Panc1 (cell line): ENCODE measurements around the gene GSK3B. TPM values are rescaled to one million over a fixed set of nuclear protein-coding genes. Genes with fewer than 3 reads are reported as not detected.

Experiments used
- ATAC-seq: fragments of 200-7000 bp; cut with Tn5 transposase; 2 replicates; pipeline ENCODE4 v1.9.1; 2020; ENCODE audit warnings: mild to moderate bottlenecking, moderate library complexity
- BruUV-seq: library from RNA; stranded (reverse); fragments of 400-500 nt; replicated peaks from 2 replicates; lab custom pipeline; 2021; lab: Mats Ljungman, UMichigan
- CTCF ChIA-PET: fragments of 300-600 bp; sonication (Branson Sonifier 250); formaldehyde crosslinking; loops from one replicate; lab custom pipeline; 2022; ENCODE audit warnings: antibody characterized with exemption; lab: Charles Lee
- POLR2A ChIA-PET: fragments of 300-600 bp; sonication (Branson Sonifier 250); formaldehyde crosslinking; loops from one replicate; lab custom pipeline; 2022; ENCODE audit warnings: antibody characterized with exemption; lab: Charles Lee
- DNase-seq: peaks from one replicate; pipeline ENCODE4 v3.0.0-alpha.2; 2010; ENCODE audit warnings: low read depth, low spot score
- H3K27ac ChIP-seq: 2 replicates; pipeline ENCODE4 v1.5.1; 2011; ENCODE audit warnings: mild to moderate bottlenecking, low read length, inconsistent platforms
- H3K27me3 ChIP-seq: fragments of 200-500 bp; sonication (Bioruptor generic); 2 replicates; pipeline ENCODE4 v1.6.0; 2014; ENCODE audit warnings: low read length, inconsistent platforms; ENCODE audit not compliant: control insufficient read depth, insufficient read depth
- H3K36me3 ChIP-seq: fragments of 200-500 bp; sonication (Bioruptor generic); 2 replicates; pipeline ENCODE4 v1.5.1; 2014; ENCODE audit warnings: inconsistent platforms, mild to moderate bottlenecking, low read length, moderate library complexity; ENCODE audit not compliant: control insufficient read depth, insufficient read depth
- H3K4me1 ChIP-seq: 2 replicates; pipeline ENCODE4 v1.5.1; 2011; ENCODE audit warnings: inconsistent platforms, mild to moderate bottlenecking, low read length, moderate library complexity; ENCODE audit not compliant: control insufficient read depth, insufficient read depth
- H3K4me3 ChIP-seq, 2 experiments: 2 replicates each; pipeline ENCODE4 v1.5.1; 2011 to 2012; ENCODE audit warnings: low read depth in 2 of 2, low read length in 2 of 2, mild to moderate bottlenecking in 2 of 2, inconsistent platforms in 1 of 2, moderate library complexity in 1 of 2
- H3K9me3 ChIP-seq: fragments of 200-500 bp; sonication (Bioruptor generic); 2 replicates; pipeline ENCODE4 v1.5.1; 2014; ENCODE audit warnings: low read depth, mild to moderate bottlenecking, inconsistent platforms, low read length, moderate library complexity; ENCODE audit not compliant: control insufficient read depth, insufficient read depth
- POLR2AphosphoS5 ChIP-seq: IDR thresholded peaks from 2 replicates; pipeline ENCODE4 v1.6.1; 2012; ENCODE audit warnings: mild to moderate bottlenecking, low read depth, low read length, moderate library complexity
- SIN3A ChIP-seq: IDR thresholded peaks from 2 replicates; pipeline ENCODE4 v1.6.1; 2012; ENCODE audit warnings: low read depth, mild to moderate bottlenecking, low read length, moderate library complexity, borderline replicate concordance; ENCODE audit not compliant: insufficient read depth
- TCF7L2 ChIP-seq: IDR thresholded peaks from 2 replicates; pipeline ENCODE4 v1.6.1; 2011; ENCODE audit warnings: mild to moderate bottlenecking, low read depth, low read length, inconsistent platforms
- in situ Hi-C: cut with HindIII; loops from 2 replicates; pipeline ENCODE4 v1.10.0; 2016; ENCODE audit warnings: low sequenced_read_pairs, low pct_unique_long_range_greater_than_20kb
- intact Hi-C: fragments of 100-400 bp; cut with micrococcal nuclease; formaldehyde crosslinking; loops from one replicate; pipeline ENCODE4 v1.10.0; 2022; ENCODE audit not compliant: unreplicated experiment
- total RNA-seq: library from RNA; stranded (reverse); gene quantifications from one replicate; pipeline ENCODE4 v1.2.1, GENCODE V29; 2021; ENCODE audit not compliant: unreplicated experiment
- TF ChIP-seq, protein P1 (sequence below): fragments of 450-650 bp; IDR thresholded peaks from 2 replicates; pipeline ENCODE4 v1.5.1; 2017; ENCODE audit warnings: mild to moderate bottlenecking
- TF ChIP-seq, protein P2 (sequence below), 2 experiments: IDR thresholded peaks; 2 replicates each; pipeline ENCODE4 v1.6.1; 2011 to 2012; ENCODE audit warnings: low read depth in 2 of 2, control low read depth in 1 of 2, low read length in 1 of 2, mild to moderate bottlenecking in 1 of 2, moderate library complexity in 1 of 2; ENCODE audit not compliant: insufficient read depth in 1 of 2

The GSK3B gene
- total RNA-seq, 1 experiment from 2014 or later = 35.3 TPM

DNA sequence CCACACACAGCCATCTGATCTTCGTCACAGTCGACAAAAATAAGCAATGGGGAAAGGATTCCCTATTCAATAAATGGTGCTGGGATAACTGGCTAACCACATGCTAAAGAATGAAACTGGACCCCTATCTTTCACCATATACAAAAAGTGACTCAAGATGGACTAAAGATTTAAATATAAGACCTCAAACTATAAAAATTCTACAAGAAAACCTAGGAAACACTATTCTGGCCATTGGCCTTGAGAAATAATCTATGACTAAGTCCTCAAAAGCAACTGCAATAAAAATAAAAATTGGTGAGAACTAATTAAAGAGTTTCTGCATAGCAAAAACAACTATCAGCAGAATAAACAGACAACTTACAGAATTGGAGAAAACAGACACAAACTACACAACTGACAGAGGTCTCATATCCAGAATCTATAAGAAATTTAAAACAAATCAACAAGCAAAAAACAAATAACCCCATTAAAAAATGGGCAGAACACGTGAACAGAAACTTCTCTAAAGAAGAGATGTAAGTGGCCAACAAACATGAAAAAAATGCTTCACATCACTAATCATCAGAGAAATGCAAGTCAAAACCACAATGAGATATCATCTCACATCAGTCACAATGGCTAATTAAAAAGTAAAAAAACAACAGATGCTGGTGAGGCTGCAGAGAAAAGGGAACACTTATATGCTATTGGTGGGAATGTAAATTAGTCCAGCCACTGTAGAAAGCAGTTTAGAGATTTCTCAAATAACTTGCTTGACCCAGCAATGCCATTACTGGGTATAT lies 208.3 kb downstream of the GSK3B start:
- DNase-seq (no peak), ATAC-seq (no peak)
- H3K36me3 ChIP-seq = no peaks in the 10 kb centered on the region
- intact Hi-C loops = no loop called here
- H3K27ac ChIP-seq = no peak overlapping the region
- in situ Hi-C loops = no loop called here
- H3K27me3 ChIP-seq = no peaks in the 10 kb centered on the region
- POLR2A ChIA-PET = no interaction called here
- TF ChIP-seq POLR2AphosphoS5 (no peak), SIN3A (no peak), TCF7L2 (no peak)
- TF ChIP-seq, protein P1, sequence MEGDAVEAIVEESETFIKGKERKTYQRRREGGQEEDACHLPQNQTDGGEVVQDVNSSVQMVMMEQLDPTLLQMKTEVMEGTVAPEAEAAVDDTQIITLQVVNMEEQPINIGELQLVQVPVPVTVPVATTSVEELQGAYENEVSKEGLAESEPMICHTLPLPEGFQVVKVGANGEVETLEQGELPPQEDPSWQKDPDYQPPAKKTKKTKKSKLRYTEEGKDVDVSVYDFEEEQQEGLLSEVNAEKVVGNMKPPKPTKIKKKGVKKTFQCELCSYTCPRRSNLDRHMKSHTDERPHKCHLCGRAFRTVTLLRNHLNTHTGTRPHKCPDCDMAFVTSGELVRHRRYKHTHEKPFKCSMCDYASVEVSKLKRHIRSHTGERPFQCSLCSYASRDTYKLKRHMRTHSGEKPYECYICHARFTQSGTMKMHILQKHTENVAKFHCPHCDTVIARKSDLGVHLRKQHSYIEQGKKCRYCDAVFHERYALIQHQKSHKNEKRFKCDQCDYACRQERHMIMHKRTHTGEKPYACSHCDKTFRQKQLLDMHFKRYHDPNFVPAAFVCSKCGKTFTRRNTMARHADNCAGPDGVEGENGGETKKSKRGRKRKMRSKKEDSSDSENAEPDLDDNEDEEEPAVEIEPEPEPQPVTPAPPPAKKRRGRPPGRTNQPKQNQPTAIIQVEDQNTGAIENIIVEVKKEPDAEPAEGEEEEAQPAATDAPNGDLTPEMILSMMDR = no peak
- TF ChIP-seq, protein P2, sequence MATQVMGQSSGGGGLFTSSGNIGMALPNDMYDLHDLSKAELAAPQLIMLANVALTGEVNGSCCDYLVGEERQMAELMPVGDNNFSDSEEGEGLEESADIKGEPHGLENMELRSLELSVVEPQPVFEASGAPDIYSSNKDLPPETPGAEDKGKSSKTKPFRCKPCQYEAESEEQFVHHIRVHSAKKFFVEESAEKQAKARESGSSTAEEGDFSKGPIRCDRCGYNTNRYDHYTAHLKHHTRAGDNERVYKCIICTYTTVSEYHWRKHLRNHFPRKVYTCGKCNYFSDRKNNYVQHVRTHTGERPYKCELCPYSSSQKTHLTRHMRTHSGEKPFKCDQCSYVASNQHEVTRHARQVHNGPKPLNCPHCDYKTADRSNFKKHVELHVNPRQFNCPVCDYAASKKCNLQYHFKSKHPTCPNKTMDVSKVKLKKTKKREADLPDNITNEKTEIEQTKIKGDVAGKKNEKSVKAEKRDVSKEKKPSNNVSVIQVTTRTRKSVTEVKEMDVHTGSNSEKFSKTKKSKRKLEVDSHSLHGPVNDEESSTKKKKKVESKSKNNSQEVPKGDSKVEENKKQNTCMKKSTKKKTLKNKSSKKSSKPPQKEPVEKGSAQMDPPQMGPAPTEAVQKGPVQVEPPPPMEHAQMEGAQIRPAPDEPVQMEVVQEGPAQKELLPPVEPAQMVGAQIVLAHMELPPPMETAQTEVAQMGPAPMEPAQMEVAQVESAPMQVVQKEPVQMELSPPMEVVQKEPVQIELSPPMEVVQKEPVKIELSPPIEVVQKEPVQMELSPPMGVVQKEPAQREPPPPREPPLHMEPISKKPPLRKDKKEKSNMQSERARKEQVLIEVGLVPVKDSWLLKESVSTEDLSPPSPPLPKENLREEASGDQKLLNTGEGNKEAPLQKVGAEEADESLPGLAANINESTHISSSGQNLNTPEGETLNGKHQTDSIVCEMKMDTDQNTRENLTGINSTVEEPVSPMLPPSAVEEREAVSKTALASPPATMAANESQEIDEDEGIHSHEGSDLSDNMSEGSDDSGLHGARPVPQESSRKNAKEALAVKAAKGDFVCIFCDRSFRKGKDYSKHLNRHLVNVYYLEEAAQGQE (IDR thresholded peaks at IDR 0.05; ENCODE audit: insufficient read depth in 1 of 2, low read depth in 2 of 2, low read length in 1 of 2) = no peak
- no TSS peak for BruUV-seq
- CTCF ChIA-PET = no interaction called here
- H3K4me3 ChIP-seq = no peak overlapping the region
- H3K9me3 ChIP-seq = 0 out of 2 replicates have a peak, but pooled peaks cover 2% of the 10 kb centered on the region
- no peaks in the 10 kb centered on the region for H3K4me1 ChIP-seq

DNA sequence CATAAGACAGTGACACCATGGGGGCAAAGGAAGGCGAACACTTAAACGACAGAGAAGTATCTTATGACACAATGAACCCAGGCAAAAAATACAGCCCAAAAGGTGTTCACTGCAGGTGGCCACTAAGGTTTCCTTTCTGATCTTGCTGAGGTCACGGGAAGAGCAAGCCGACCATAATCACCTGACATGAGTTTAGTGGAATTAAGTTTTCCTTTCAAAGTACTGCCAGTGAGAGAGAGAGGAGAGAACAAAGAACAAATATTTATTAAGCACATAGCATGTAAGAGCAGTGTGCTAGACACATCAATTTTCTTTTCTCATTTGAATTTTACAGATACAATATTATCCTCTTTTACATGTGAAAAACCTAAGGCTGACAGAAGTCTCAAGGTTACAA lies 210.1 kb downstream of the GSK3B start:
- TF ChIP-seq, protein P1 = no peak
- TF ChIP-seq TCF7L2 (no peak), SIN3A (no peak)
- no peak for ATAC-seq
- no peaks in the 10 kb centered on the region for H3K9me3 ChIP-seq
- no TSS peak for BruUV-seq
- POLR2A ChIA-PET = no interaction called here
- no peak overlapping the region for H3K4me3 ChIP-seq
- H3K27ac ChIP-seq = no peak overlapping the region
- no peaks in the 10 kb centered on the region for H3K4me1 ChIP-seq
- DNase-seq = no peak
- no peaks in the 10 kb centered on the region for H3K27me3 ChIP-seq
- in situ Hi-C loops (no loop called here), intact Hi-C loops (no loop called here)
- no peaks in the 10 kb centered on the region for H3K36me3 ChIP-seq
- CTCF ChIA-PET = no interaction called here
